MM.1S (cell line): ENCODE measurements around the gene CHST15.

Experiments
- CTCF ChIP-seq: fragments of 300-600 bp; sonication (generic); IDR thresholded peaks from 2 replicates; pipeline ENCODE4 v1.5.1; 2016; ENCODE audit warnings: antibody characterized with exemption, low read length, mixed read lengths
- EZH2phosphoT487 ChIP-seq: fragments of 300-600 bp; sonication (generic); IDR thresholded peaks from 2 replicates; pipeline ENCODE4 v1.6.1; 2018; ENCODE audit warnings: antibody characterized with exemption, low read length

GRCh38 chr10:124105594-124105993 is 12.2 kb upstream of the CHST15 start:
- no peak for TF ChIP-seq EZH2phosphoT487
- no peak for TF ChIP-seq CTCF
